CD14-positive monocyte (primary cell): Measurements from ENCODE around the gene CDKN2B-AS1. TPM values are rescaled to one million over a fixed set of nuclear protein-coding genes. Genes with fewer than 3 reads are reported as not detected.

Source experiments
- DNase-seq, 3 donors: peaks; one replicate each; pipeline ENCODE4 v3.0.0-alpha.2; 2011 to 2022
- H2AFZ ChIP-seq: 2 replicates; pipeline ENCODE4 v1.6.0; 2012; ENCODE audit warnings: mild to moderate bottlenecking, low read depth, low read length, inconsistent platforms; ENCODE audit not compliant: insufficient read depth, poor library complexity, severe bottlenecking
- H3K27ac ChIP-seq, 2 donors: 1 replicate in 1 of 2; 2 replicates in 1 of 2; pipeline ENCODE4 v1.5.1; 2012 to 2013; ENCODE audit warnings: low read length in 2 of 2, control low read depth in 1 of 2, inconsistent platforms in 1 of 2, low read depth in 1 of 2, mild to moderate bottlenecking in 1 of 2
- H3K27me3 ChIP-seq, 2 donors: one replicate each; pipeline versions ENCODE4 v1.6.0 to v1.6.1; 2011 to 2013; ENCODE audit warnings: low read length in 2 of 2; ENCODE audit not compliant: control insufficient read depth in 2 of 2, insufficient read depth in 2 of 2
- H3K36me3 ChIP-seq, 2 donors: replicated peaks in 1 of 2; 1 replicate in 1 of 2; 2 replicates in 1 of 2; pipeline versions ENCODE4 v1.5.1 to v1.6.1; 2012 to 2013; ENCODE audit warnings: low read length in 2 of 2, control low read depth in 1 of 2, inconsistent platforms in 1 of 2, mild to moderate bottlenecking in 1 of 2; ENCODE audit not compliant: insufficient read depth in 2 of 2, control insufficient read depth in 1 of 2
- H3K4me1 ChIP-seq, 2 donors: 1 replicate in 1 of 2; 2 replicates in 1 of 2; pipeline versions ENCODE4 v1.5.1 to v1.6.1; 2012 to 2013; ENCODE audit warnings: low read length in 2 of 2, control low read depth in 1 of 2, inconsistent platforms in 1 of 2, mild to moderate bottlenecking in 1 of 2, moderate library complexity in 1 of 2; ENCODE audit not compliant: insufficient read depth in 2 of 2, control insufficient read depth in 1 of 2
- H3K4me2 ChIP-seq: replicated peaks from 2 replicates; pipeline ENCODE3; 2012; ENCODE audit warnings: low read length, moderate library complexity, mild to moderate bottlenecking; ENCODE audit not compliant: poor library complexity, severe bottlenecking; ENCODE audit errors: extremely low read depth
- H3K4me3 ChIP-seq, 3 experiments: fragments of 200-600 bp in 1 of 3; sonication (generic) in 1 of 3; replicated peaks in 1 of 3; 1 replicate in 2 of 3; 2 replicates in 1 of 3; pipeline ENCODE4 v1.5.1; 2011 to 2013; ENCODE audit warnings: low read length in 3 of 3, mild to moderate bottlenecking in 3 of 3, control low read depth in 2 of 3, low read depth in 2 of 3, inconsistent platforms in 1 of 3, moderate library complexity in 1 of 3
- H3K79me2 ChIP-seq: 2 replicates; pipeline ENCODE4 v1.6.0; 2012; ENCODE audit warnings: mild to moderate bottlenecking, control low read depth, inconsistent platforms, low read length, moderate library complexity; ENCODE audit not compliant: insufficient read depth
- H3K9ac ChIP-seq: 2 replicates; pipeline ENCODE4 v1.6.0; 2017; ENCODE audit warnings: low read length, mild to moderate bottlenecking; ENCODE audit not compliant: insufficient read depth, poor library complexity, severe bottlenecking
- H3K9me3 ChIP-seq, 2 donors: replicated peaks in 1 of 2; 1 replicate in 1 of 2; 2 replicates in 1 of 2; pipeline versions ENCODE4 v1.5.1 to v1.6.1; 2012 to 2013; ENCODE audit warnings: low read length in 2 of 2, control low read depth in 1 of 2; ENCODE audit not compliant: control insufficient read depth in 1 of 2, insufficient read depth in 1 of 2
- H4K20me1 ChIP-seq: 2 replicates; pipeline ENCODE4 v1.6.0; 2012; ENCODE audit warnings: mild to moderate bottlenecking, low read length, control low read depth, moderate library complexity; ENCODE audit not compliant: insufficient read depth
- H3K27ac Mint-ChIP-seq, 7 donors: one replicate each; pipeline ENCODE4 v1.8.0; 2020; ENCODE audit warnings: mild to moderate bottlenecking in 7 of 7, mixed read lengths in 7 of 7, moderate library complexity in 6 of 7, inconsistent platforms in 2 of 7
- H3K27me3 Mint-ChIP-seq, 3 donors: one replicate each; pipeline ENCODE4 v1.8.0; 2021 to 2022; ENCODE audit warnings: low read depth in 3 of 3, mild to moderate bottlenecking in 3 of 3, mixed read lengths in 3 of 3, moderate library complexity in 3 of 3, inconsistent platforms in 1 of 3
- H3K36me3 Mint-ChIP-seq, 2 donors: one replicate each; pipeline ENCODE4 v1.8.0; 2020; ENCODE audit warnings: mixed read lengths in 2 of 2, inconsistent platforms in 1 of 2, mild to moderate bottlenecking in 1 of 2
- H3K4me1 Mint-ChIP-seq: one replicate; pipeline ENCODE4 v1.8.0; 2020; ENCODE audit warnings: mild to moderate bottlenecking, mixed read lengths
- H3K4me3 Mint-ChIP-seq, 2 donors: one replicate each; pipeline ENCODE4 v1.8.0; 2020; ENCODE audit warnings: mild to moderate bottlenecking in 2 of 2, mixed read lengths in 2 of 2, moderate library complexity in 1 of 2
- H3K9me3 Mint-ChIP-seq, 7 donors: one replicate each; pipeline ENCODE4 v1.8.0; 2020 to 2022; ENCODE audit warnings: mixed read lengths in 7 of 7, mild to moderate bottlenecking in 6 of 7, moderate library complexity in 6 of 7, inconsistent platforms in 2 of 7
- WGBS: methylation state at CpG from one replicate; pipeline ENCODE4 v1.1.5; 2013; ENCODE audit warnings: missing lambda C conversion rate; ENCODE audit not compliant: insufficient coverage; 5-methylcytosine and 5-hydroxymethylcytosine counted together
- intact Hi-C, 2 donors: fragments of 100-400 bp; cut with micrococcal nuclease; formaldehyde crosslinking; loops; one replicate each; pipeline versions ENCODE4 v1.15.0 to v1.15.1; 2023
- polyA plus RNA-seq, 3 donors: library from polyadenylated mRNA; depleted of rRNA in 1 of 3; unstranded in 2 of 3; stranded (reverse) in 1 of 3; fragments of 300-500 nt in 2 of 3; fragments of >200 nt in 1 of 3; fragmentation: Illumina TruSeq in 2 of 3; gene quantifications; 1 replicate in 2 of 3; 2 replicates in 1 of 3; pipeline ENCODE4 v1.2.3, GENCODE V29; 2012 to 2021
- TF ChIP-seq, protein P1 (sequence below): fragments of 200-600 bp; IDR thresholded peaks from one replicate; pipeline ENCODE4 v1.8.0; 2022; ENCODE audit warnings: antibody characterized with exemption, mild to moderate bottlenecking

CDKN2B-AS1 gene
- polyA plus RNA-seq, 3 donors, result 0.35 to 0.55 (median 0.50) TPM

DNA sequence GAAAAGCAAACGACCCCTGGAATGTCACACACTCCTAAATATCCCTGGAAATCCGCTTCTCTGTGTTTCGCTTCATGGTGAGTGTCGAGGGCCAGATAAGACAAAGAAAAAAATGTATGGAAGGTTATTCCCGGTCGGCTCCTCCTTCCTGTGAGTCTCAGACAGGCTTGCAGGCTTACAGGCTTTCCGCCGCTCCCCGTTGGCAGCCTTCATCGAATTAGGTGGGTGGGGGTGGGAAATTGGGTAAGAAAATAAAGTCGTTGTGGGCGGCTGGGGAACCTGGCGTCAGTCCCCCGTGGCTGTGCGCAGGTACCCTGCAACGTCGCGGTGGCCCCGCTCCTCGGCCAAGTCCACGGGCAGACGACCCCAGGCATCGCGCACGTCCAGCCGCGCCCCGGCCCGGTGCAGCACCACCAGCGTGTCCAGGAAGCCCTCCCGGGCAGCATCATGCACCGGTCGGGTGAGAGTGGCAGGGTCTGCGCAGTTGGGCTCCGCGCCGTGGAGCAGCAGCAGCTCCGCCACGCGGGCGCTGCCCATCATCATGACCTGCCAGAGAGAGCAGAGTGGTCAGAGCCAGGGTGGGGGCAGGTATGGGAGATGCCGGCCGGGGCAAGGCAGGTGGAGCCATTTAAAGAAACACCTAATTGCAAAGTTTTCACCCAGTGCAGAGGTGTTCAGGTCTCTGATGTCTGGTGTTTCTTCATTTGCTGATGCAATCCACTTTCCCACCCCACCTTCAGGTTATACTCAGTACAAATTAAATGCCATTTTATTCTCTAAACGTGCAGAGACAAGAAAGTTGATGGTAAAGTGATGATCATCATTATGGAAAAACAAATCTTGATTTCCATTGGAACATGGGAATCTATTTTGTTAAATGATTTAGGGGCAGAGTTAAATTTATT is 11.4 kb downstream of the CDKN2B-AS1 start:
- TF ChIP-seq, protein P1, sequence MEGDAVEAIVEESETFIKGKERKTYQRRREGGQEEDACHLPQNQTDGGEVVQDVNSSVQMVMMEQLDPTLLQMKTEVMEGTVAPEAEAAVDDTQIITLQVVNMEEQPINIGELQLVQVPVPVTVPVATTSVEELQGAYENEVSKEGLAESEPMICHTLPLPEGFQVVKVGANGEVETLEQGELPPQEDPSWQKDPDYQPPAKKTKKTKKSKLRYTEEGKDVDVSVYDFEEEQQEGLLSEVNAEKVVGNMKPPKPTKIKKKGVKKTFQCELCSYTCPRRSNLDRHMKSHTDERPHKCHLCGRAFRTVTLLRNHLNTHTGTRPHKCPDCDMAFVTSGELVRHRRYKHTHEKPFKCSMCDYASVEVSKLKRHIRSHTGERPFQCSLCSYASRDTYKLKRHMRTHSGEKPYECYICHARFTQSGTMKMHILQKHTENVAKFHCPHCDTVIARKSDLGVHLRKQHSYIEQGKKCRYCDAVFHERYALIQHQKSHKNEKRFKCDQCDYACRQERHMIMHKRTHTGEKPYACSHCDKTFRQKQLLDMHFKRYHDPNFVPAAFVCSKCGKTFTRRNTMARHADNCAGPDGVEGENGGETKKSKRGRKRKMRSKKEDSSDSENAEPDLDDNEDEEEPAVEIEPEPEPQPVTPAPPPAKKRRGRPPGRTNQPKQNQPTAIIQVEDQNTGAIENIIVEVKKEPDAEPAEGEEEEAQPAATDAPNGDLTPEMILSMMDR, result no peak
- H3K36me3 ChIP-seq, result no peaks in the 10 kb centered on the region
- peaks cover 0 to 23% of the 10 kb centered on the region in 2 donors for H3K9me3 ChIP-seq
- no peak for DNase-seq
- Mint-ChIP-seq H3K36me3 (peaks cover 24 to 25% of the 10 kb centered on the region in 2 donors), H3K4me3 (peak overlapping the region; percentile 24 to 83), H3K4me1 (peaks cover 38% of the 10 kb centered on the region), H3K27me3 (peaks cover 68 to 92% (median 72%) of the 10 kb centered on the region in 3 donors), H3K27ac (no peak overlapping the region), H3K9me3 (peaks cover 0 to 19% (median 10%) of the 10 kb centered on the region in 7 donors)
- no peak overlapping the region for H3K27ac ChIP-seq
- WGBS, result 7% methylated on average over 39 of the region's 44 CpGs
- no peak overlapping the region for H3K4me3 ChIP-seq
- peaks cover 48% of the 10 kb centered on the region for H4K20me1 ChIP-seq
- H3K4me1 ChIP-seq, result peaks cover 22 to 35% of the 10 kb centered on the region in 2 donors
- H3K27me3 ChIP-seq, result peaks cover 79 to 91% of the 10 kb centered on the region in 2 donors
- intact Hi-C loops, result loop anchor here (5.0 kb wide), 2 partner anchors 39 to 194 kb away; no protein-coding TSS in a partner anchor
- no peak overlapping the region for H2AFZ ChIP-seq
- H3K9ac ChIP-seq, result no peak overlapping the region
- H3K4me2 ChIP-seq, result no peak overlapping the region
- no peaks in the 10 kb centered on the region for H3K79me2 ChIP-seq

DNA sequence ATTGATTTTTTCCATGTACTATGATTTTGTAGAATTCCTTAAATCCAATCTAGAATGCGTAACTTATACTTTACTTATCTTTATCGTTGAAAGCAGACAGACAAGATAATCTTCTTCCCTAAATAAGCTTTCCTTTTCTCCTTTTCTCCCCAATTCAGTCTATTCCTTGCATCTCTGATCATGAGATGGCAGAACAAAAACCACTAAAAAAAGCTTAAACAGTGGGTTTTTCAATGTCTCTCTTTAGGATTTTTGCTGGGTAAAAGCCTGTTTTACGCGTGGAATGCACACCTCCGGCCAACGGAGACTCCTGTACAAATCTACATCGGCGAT is 13.8 kb downstream of the CDKN2B-AS1 start:
- peak overlapping the region; percentile 96 for H2AFZ ChIP-seq
- Mint-ChIP-seq H3K9me3 (peaks cover 0 to 24% (median 10%) of the 10 kb centered on the region in 7 donors), H3K4me3 (peak overlapping the region; percentile 95 to 96), H3K27ac (peak overlapping the region in 2 of 7 donors; percentile 56 to 91), H3K27me3 (peaks cover 60 to 83% (median 68%) of the 10 kb centered on the region in 3 donors), H3K4me1 (peaks cover 38% of the 10 kb centered on the region), H3K36me3 (peaks cover 24 to 28% of the 10 kb centered on the region in 2 donors)
- H3K27me3 ChIP-seq, result peaks cover 72 to 90% of the 10 kb centered on the region in 2 donors
- H3K36me3 ChIP-seq, result no peaks in the 10 kb centered on the region
- peaks cover 43% of the 10 kb centered on the region for H4K20me1 ChIP-seq
- TF ChIP-seq, protein P1, result no peak
- peak overlapping the region; percentile 86 for H3K9ac ChIP-seq
- 0% methylated on average over 6 of the region's 8 CpGs for WGBS
- peak overlapping the region in 1 of 2 donors; percentile 81 for H3K27ac ChIP-seq
- no peaks in the 10 kb centered on the region for H3K79me2 ChIP-seq
- no peak for DNase-seq
- intact Hi-C loops, result loop anchor here (1.0 to 5.0 kb wide), 3 partner anchors 13 to 196 kb away; no protein-coding TSS in a partner anchor
- peak overlapping the region; percentile 78 to 99 (median 97) for H3K4me3 ChIP-seq
- peak overlapping the region; percentile 95 for H3K4me2 ChIP-seq
- H3K4me1 ChIP-seq, result peaks cover 22 to 35% of the 10 kb centered on the region in 2 donors
- H3K9me3 ChIP-seq, result peaks cover 0 to 23% of the 10 kb centered on the region in 2 donors
